Endothelial cell of umbilical vein (primary cell): ENCODE measurements around the gene BEST2.

ENCODE experiments used
- EZH2 ChIP-seq: IDR thresholded peaks from 2 replicates; pipeline ENCODE4 v1.6.1; 2012; ENCODE audit warnings: borderline replicate concordance, low read depth, mild to moderate bottlenecking, moderate library complexity, low read length, inconsistent platforms; ENCODE audit not compliant: severe bottlenecking
- MYC ChIP-seq: IDR thresholded peaks from one replicate; pipeline ENCODE4 v1.6.1; 2011; ENCODE audit warnings: mild to moderate bottlenecking, low read depth, low read length
- POLR2A ChIP-seq: IDR thresholded peaks from 2 replicates; pipeline ENCODE4 v1.6.1; 2012; ENCODE audit warnings: low read depth, mild to moderate bottlenecking, control low read depth, low read length
- POLR2AphosphoS5 ChIP-seq: IDR thresholded peaks from 2 replicates; pipeline ENCODE4 v1.6.1; 2012; ENCODE audit warnings: low read depth, mild to moderate bottlenecking, control low read depth, low read length, moderate library complexity; ENCODE audit not compliant: insufficient read depth
- TF ChIP-seq, protein P1 (sequence below), 2 donors: IDR thresholded peaks; 1 replicate in 1 of 2; 2 replicates in 1 of 2; pipeline ENCODE4 v1.5.1; 2011; ENCODE audit warnings: low read length in 2 of 2, mild to moderate bottlenecking in 2 of 2, moderate library complexity in 2 of 2, control low read depth in 1 of 2, inconsistent platforms in 1 of 2, low read depth in 1 of 2; ENCODE audit not compliant: insufficient read depth in 1 of 2; ENCODE audit errors: extremely low read depth in 1 of 2
- TF ChIP-seq, protein P2 (sequence below): IDR thresholded peaks from 2 replicates; pipeline ENCODE4 v1.6.1; 2011; ENCODE audit not compliant: insufficient read depth, insufficient read length

DNA sequence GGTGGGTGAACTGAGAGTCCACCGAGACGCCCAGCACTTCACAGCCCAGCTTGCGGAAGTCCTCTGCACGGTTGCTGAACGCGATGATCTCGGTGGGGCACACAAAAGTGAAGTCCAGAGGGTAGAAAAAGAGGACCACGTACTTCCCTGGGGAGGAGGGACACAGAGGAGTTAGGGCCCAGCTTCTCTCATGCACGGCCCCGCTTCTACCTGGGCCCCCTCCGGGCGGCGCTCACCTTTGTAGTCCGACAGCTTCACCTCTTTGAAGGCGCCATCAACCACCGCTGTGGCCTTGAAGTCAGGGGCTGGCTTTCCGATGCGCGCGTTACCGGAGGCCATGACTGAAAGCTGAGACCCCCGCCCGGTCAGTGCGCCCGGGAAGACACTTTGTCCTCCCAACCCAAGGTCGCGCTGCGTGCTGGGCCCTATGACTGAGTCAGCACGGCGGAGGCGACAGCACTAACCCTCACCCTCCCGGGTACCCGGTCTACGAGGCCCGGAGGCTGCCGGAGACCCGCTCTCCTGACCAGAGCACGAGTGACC is 49.4 kb downstream of the BEST2 start:
- TF ChIP-seq, protein P1, sequence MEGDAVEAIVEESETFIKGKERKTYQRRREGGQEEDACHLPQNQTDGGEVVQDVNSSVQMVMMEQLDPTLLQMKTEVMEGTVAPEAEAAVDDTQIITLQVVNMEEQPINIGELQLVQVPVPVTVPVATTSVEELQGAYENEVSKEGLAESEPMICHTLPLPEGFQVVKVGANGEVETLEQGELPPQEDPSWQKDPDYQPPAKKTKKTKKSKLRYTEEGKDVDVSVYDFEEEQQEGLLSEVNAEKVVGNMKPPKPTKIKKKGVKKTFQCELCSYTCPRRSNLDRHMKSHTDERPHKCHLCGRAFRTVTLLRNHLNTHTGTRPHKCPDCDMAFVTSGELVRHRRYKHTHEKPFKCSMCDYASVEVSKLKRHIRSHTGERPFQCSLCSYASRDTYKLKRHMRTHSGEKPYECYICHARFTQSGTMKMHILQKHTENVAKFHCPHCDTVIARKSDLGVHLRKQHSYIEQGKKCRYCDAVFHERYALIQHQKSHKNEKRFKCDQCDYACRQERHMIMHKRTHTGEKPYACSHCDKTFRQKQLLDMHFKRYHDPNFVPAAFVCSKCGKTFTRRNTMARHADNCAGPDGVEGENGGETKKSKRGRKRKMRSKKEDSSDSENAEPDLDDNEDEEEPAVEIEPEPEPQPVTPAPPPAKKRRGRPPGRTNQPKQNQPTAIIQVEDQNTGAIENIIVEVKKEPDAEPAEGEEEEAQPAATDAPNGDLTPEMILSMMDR (IDR thresholded peaks at IDR 0.05; ENCODE audit: extremely low read depth in 1 of 2, insufficient read depth in 1 of 2, low read depth in 1 of 2, low read length in 2 of 2): no peak
- no peak for TF ChIP-seq POLR2AphosphoS5
- no peak for TF ChIP-seq POLR2A
- TF ChIP-seq, protein P2, sequence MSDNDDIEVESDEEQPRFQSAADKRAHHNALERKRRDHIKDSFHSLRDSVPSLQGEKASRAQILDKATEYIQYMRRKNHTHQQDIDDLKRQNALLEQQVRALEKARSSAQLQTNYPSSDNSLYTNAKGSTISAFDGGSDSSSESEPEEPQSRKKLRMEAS: no peak
- TF ChIP-seq MYC: no peak
- TF ChIP-seq EZH2: no peak
